Measurements from ENCODE around the gene CARD14. TPM values are rescaled to one million over a fixed set of nuclear protein-coding genes. Genes with fewer than 3 reads are reported as not detected.
"Not testable (repeated sequence)": the region's sequence is repeated elsewhere in the genome, so short reads cannot be mapped to it uniquely, and the experiment has no call there.

Gene CARD14
- total and polyA plus RNA-seq, 5 experiments from 2014 or later: not detected

- Mint-ChIP-seq H3K9me3 (peaks cover 0 to 12% (median 3%) of the 10 kb centered on the region in 9 donors), H3K4me1 (peaks cover 3 to 17% (median 16%) of the 10 kb centered on the region in 4 donors)
- DNase-seq, ATAC-seq, POLR2A ChIA-PET, H3K36me3 Mint-ChIP-seq, H3K27ac Mint-ChIP-seq, H3K27me3 Mint-ChIP-seq, H3K4me3 Mint-ChIP-seq: not testable (repeated sequence)
Observed at GRCh38 chr17:80155600-80155999, 14.2 kb upstream of the CARD14 start.

GRCh38 chr17:80158846-80159245, 11.0 kb upstream of the CARD14 start:
- H3K36me3 Mint-ChIP-seq: no peaks in the 10 kb centered on the region
- H3K27me3 Mint-ChIP-seq: peaks cover 2 to 20% (median 4%) of the 10 kb centered on the region in 5 donors
- H3K4me3 Mint-ChIP-seq: no peak overlapping the region
- peaks cover 0 to 8% (median 3%) of the 10 kb centered on the region in 4 donors for H3K4me1 Mint-ChIP-seq
- peaks cover 0 to 7% (median 2%) of the 10 kb centered on the region in 9 donors for H3K9me3 Mint-ChIP-seq
- POLR2A ChIA-PET: no interaction called here
- H3K27ac Mint-ChIP-seq: no peak overlapping the region
- DNase-seq (no peak), ATAC-seq (no peak)

- H3K27me3 Mint-ChIP-seq: peaks cover 2 to 28% (median 6%) of the 10 kb centered on the region in 5 donors
- peaks cover 0 to 6% (median 2%) of the 10 kb centered on the region in 9 donors for H3K9me3 Mint-ChIP-seq
- no peaks in the 10 kb centered on the region for H3K36me3 Mint-ChIP-seq
- no peak for DNase-seq
- POLR2A ChIA-PET: no interaction called here
- H3K4me3 Mint-ChIP-seq: no peak overlapping the region
- H3K27ac Mint-ChIP-seq: no peak overlapping the region
- no peak for ATAC-seq
- peaks cover 0 to 8% (median 2%) of the 10 kb centered on the region in 4 donors for H3K4me1 Mint-ChIP-seq
Observed at GRCh38 chr17:80160536-80160935, 9.3 kb upstream of the CARD14 start.

GRCh38 chr17:80163336-80163735, 6.5 kb upstream of the CARD14 start:
- POLR2A ChIA-PET: no interaction called here
- no peaks in the 10 kb centered on the region for H3K9me3 Mint-ChIP-seq
- peaks cover 2 to 28% (median 6%) of the 10 kb centered on the region in 5 donors for H3K27me3 Mint-ChIP-seq
- no peak for DNase-seq
- ATAC-seq: no peak
- peaks cover 0 to 8% (median 2%) of the 10 kb centered on the region in 4 donors for H3K4me1 Mint-ChIP-seq
- no peak overlapping the region for H3K27ac Mint-ChIP-seq
- no peaks in the 10 kb centered on the region for H3K36me3 Mint-ChIP-seq
- no peak overlapping the region for H3K4me3 Mint-ChIP-seq

- DNase-seq (no peak), ATAC-seq (no peak)
- H3K27me3 Mint-ChIP-seq: peaks cover 5 to 28% (median 9%) of the 10 kb centered on the region in 5 donors
- no peaks in the 10 kb centered on the region for H3K9me3 Mint-ChIP-seq
- H3K4me1 Mint-ChIP-seq: peaks cover 0 to 8% (median 2%) of the 10 kb centered on the region in 4 donors
- no peaks in the 10 kb centered on the region for H3K36me3 Mint-ChIP-seq
- no peak overlapping the region for H3K4me3 Mint-ChIP-seq
- H3K27ac Mint-ChIP-seq: no peak overlapping the region
- POLR2A ChIA-PET: no interaction called here
Observed at GRCh38 chr17:80164185-80164584, 5.6 kb upstream of the CARD14 start.

DNA sequence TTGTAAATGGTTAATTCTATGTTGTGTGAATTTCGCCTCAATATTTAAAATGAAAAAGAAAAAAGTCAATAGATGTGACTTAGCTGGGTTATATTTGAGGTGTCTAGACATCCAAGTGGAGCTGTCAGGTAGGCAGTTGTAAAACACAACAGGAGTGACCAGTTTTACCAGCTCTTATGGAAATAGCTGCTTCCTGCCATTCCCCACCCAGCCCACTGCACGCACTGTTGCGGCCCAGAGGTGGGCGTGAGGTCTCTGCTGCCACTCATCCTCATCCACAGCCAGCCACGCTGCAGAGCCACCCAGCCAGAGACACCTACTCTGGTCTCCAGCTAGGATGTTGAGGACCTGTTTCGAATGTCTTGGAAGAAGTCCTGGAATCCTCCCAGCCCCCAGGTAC, 3.4 kb upstream of the CARD14 start:
- H3K27me3 Mint-ChIP-seq: peaks cover 5 to 18% (median 6%) of the 10 kb centered on the region in 5 donors
- H3K9me3 Mint-ChIP-seq: no peaks in the 10 kb centered on the region
- DNase-seq (no peak), ATAC-seq (no peak)
- POLR2A ChIA-PET: no interaction called here
- peaks cover 0 to 5% (median under 1%) of the 10 kb centered on the region in 4 donors for H3K4me1 Mint-ChIP-seq
- H3K27ac Mint-ChIP-seq: no peak overlapping the region
- H3K36me3 Mint-ChIP-seq: no peaks in the 10 kb centered on the region
- no peak overlapping the region for H3K4me3 Mint-ChIP-seq

DNA sequence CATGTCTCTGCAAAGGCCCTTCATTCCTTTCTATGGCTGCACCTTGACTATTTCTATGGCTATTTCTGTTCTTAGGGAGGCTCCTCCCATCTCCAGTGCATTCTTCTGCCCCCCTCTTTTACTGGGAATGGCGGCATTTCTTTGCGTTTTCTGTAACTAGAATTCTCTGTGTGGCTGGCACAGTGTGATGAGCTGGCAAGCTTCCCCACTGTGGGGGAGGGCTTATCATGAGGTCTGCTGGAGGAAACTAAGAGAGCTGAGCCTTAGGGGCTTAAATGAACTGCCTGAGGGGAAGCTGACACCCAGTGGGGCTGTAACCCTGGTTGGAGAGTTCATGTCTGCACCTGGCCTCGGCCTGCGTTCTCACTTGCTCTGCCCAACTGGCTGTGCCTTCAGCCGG, 1.5 kb upstream of the CARD14 start:
- POLR2A ChIA-PET: no interaction called here
- no peak for DNase-seq
- H3K4me3 Mint-ChIP-seq: no peak overlapping the region
- H3K36me3 Mint-ChIP-seq: no peaks in the 10 kb centered on the region
- no peak overlapping the region for H3K27ac Mint-ChIP-seq
- no peak for ATAC-seq
- H3K9me3 Mint-ChIP-seq: no peaks in the 10 kb centered on the region
- peaks cover 4 to 8% (median 6%) of the 10 kb centered on the region in 5 donors for H3K27me3 Mint-ChIP-seq
- peaks cover 0 to 6% (median under 1%) of the 10 kb centered on the region in 4 donors for H3K4me1 Mint-ChIP-seq

- ATAC-seq (no peak), DNase-seq (no peak)
- Mint-ChIP-seq H3K4me1 (peaks cover 0 to 6% (median under 1%) of the 10 kb centered on the region in 4 donors), H3K9me3 (no peaks in the 10 kb centered on the region), H3K27ac (peak overlapping the region in 1 of 10 donors; percentile 49), H3K36me3 (no peaks in the 10 kb centered on the region), H3K27me3 (peaks cover 4 to 6% (median 5%) of the 10 kb centered on the region in 5 donors), H3K4me3 (no peak overlapping the region)
- POLR2A ChIA-PET: no interaction called here
Observed at GRCh38 chr17:80169107-80169506, 723 bp upstream of the CARD14 start.

DNA sequence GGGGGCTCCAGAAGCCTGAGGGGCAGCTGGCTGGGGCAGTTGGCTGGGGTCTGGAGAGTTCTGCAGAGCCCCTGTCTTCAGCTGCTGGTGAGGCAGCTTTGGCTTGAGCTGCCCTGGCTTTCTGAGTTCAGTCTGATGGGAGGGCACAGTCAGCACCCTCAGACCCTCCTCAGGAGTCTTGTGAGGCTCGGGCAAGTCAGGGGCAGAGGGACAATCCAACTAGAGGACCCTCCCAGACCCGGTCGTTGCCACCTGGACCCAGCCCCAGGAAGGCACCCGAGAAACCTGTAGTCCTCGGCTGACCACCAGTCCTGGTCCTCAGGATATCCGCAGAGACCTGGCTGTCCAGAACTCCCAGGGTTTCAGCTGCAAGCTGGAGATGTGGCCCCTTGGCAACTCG, 1.9 kb downstream of the CARD14 start:
- no peak for DNase-seq
- Mint-ChIP-seq H3K27me3 (peaks cover 0 to 6% (median 3%) of the 10 kb centered on the region in 5 donors), H3K27ac (no peak overlapping the region), H3K4me1 (peaks cover 0 to 6% (median under 1%) of the 10 kb centered on the region in 4 donors), H3K36me3 (no peaks in the 10 kb centered on the region), H3K9me3 (no peaks in the 10 kb centered on the region), H3K4me3 (no peak overlapping the region)
- POLR2A ChIA-PET: no interaction called here
- no peak for ATAC-seq

DNA sequence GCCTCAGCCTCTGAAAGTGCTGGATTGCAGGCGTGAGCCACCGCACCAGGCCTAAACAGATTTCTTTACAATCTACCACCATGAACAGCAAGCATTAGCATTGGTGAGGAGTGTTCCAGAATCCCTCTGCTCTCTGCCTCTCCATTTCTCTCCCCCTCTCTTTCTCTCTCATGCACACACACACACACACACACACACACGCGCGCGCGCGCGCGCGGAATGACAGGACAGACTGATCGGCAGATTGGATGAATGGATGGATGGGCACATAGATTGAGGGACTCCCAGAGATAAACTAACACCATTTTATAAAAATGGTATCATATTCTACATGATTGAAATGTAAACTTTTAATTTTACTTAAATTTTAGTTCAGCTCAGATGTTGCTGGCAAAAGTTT, 3.3 kb downstream of the CARD14 start:
- ATAC-seq (no peak), DNase-seq (no peak)
- Mint-ChIP-seq H3K36me3 (no peaks in the 10 kb centered on the region), H3K4me3 (no peak overlapping the region), H3K9me3 (no peaks in the 10 kb centered on the region), H3K4me1 (peaks cover 0 to 6% (median under 1%) of the 10 kb centered on the region in 4 donors), H3K27ac (no peak overlapping the region), H3K27me3 (peaks cover 0 to 6% (median 1%) of the 10 kb centered on the region in 5 donors)
- POLR2A ChIA-PET: no interaction called here

- H3K4me1 Mint-ChIP-seq: peaks cover 0 to 6% (median under 1%) of the 10 kb centered on the region in 4 donors
- POLR2A ChIA-PET: no interaction called here
- no peaks in the 10 kb centered on the region for H3K9me3 Mint-ChIP-seq
- H3K4me3 Mint-ChIP-seq: no peak overlapping the region
- H3K27ac Mint-ChIP-seq: no peak overlapping the region
- DNase-seq (no peak), ATAC-seq (no peak)
- H3K27me3 Mint-ChIP-seq: peaks cover 0 to 3% (median 1%) of the 10 kb centered on the region in 5 donors
- no peaks in the 10 kb centered on the region for H3K36me3 Mint-ChIP-seq
Observed at GRCh38 chr17:80173916-80174315, 4.1 kb downstream of the CARD14 start.

DNA sequence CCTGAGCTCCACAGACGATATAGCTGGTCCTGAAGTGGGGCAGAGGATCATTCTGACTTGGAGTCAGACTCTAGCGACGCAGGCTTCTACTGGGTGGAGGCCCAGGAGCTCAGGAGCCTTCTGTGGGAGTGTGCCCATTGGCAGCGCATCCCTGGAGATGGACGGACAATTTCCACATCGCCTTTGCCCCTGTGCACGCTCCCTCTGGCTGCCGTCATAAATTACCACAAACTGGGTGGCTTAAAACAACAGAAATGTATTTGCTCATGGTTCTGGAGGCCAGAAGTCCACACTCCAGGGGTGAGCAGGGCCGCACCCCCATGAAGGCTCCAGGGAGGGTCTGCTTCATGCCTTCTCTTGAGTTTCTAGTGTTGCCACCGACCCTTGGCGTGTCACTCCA, 6.9 kb downstream of the CARD14 start:
- ATAC-seq: no peak
- Mint-ChIP-seq H3K4me3 (no peak overlapping the region), H3K9me3 (no peaks in the 10 kb centered on the region), H3K27me3 (peaks cover 0 to 8% (median 1%) of the 10 kb centered on the region in 5 donors), H3K4me1 (no peaks in the 10 kb centered on the region), H3K27ac (no peak overlapping the region), H3K36me3 (no peaks in the 10 kb centered on the region)
- POLR2A ChIA-PET: no interaction called here
- DNase-seq: no peak

- no peaks in the 10 kb centered on the region for H3K4me1 Mint-ChIP-seq
- H3K9me3 Mint-ChIP-seq: no peaks in the 10 kb centered on the region
- H3K4me3 Mint-ChIP-seq: no peak overlapping the region
- ATAC-seq (no peak), DNase-seq (no peak)
- no peaks in the 10 kb centered on the region for H3K36me3 Mint-ChIP-seq
- peaks cover 0 to 8% (median 1%) of the 10 kb centered on the region in 5 donors for H3K27me3 Mint-ChIP-seq
- POLR2A ChIA-PET: no interaction called here
- no peak overlapping the region for H3K27ac Mint-ChIP-seq
Observed at GRCh38 chr17:80177986-80178595, 8.3 kb downstream of the CARD14 start.

GRCh38 chr17:80180192-80180591, 10.4 kb downstream of the CARD14 start:
- H3K27ac Mint-ChIP-seq: no peak overlapping the region
- H3K27me3 Mint-ChIP-seq: peaks cover 0 to 8% (median 0%) of the 10 kb centered on the region in 5 donors
- H3K4me3 Mint-ChIP-seq: no peak overlapping the region
- no peaks in the 10 kb centered on the region for H3K9me3 Mint-ChIP-seq
- no peaks in the 10 kb centered on the region for H3K4me1 Mint-ChIP-seq
- DNase-seq (no peak), ATAC-seq (no peak)
- no peaks in the 10 kb centered on the region for H3K36me3 Mint-ChIP-seq
- POLR2A ChIA-PET: interaction anchor here (0.5 kb wide), 1 partner anchor 119 kb away, joined by 3 read pairs; no protein-coding TSS in a partner anchor

Data from naive thymus-derived CD8-positive, alpha-beta T cell (primary cell).